HG02610 (cell line): ENCODE results near the gene LNPEP.
"Not testable (repeated sequence)": the region's sequence is repeated elsewhere in the genome, so short reads cannot be mapped to it uniquely, and the experiment has no call there.

ENCODE experiments used
- ATAC-seq: cut with Tn5 transposase; IDR thresholded peaks from one replicate; pipeline ENCODE4 v1.9.1; 2021; ENCODE audit warnings: mild to moderate bottlenecking, moderate library complexity; ENCODE audit not compliant: unreplicated experiment

Gene LNPEP

GRCh38 chr5:97046270-97046982 lies 110.5 kb downstream of the LNPEP start:
- ATAC-seq, result no peak

- ATAC-seq, result no peak
Observed at GRCh38 chr5:97047076-97047475, 111.2 kb downstream of the LNPEP start.

GRCh38 chr5:97049175-97049574 lies 113.3 kb downstream of the LNPEP start:
- ATAC-seq, result no peak

- no peak for ATAC-seq
Observed at GRCh38 chr5:97056263-97056662, 120.4 kb downstream of the LNPEP start.

GRCh38 chr5:97062046-97062445 lies 126.2 kb downstream of the LNPEP start:
- no peak for ATAC-seq

- no peak for ATAC-seq
Observed at GRCh38 chr5:97063251-97063650, 127.4 kb downstream of the LNPEP start.

- no peak for ATAC-seq
Observed at GRCh38 chr5:97065475-97065874, 129.6 kb downstream of the LNPEP start.

- ATAC-seq, result no peak
Observed at GRCh38 chr5:97067296-97067850, 131.5 kb downstream of the LNPEP start.

GRCh38 chr5:97070234-97070633 lies 134.4 kb downstream of the LNPEP start:
- ATAC-seq, result no peak

- ATAC-seq, result no peak
Observed at GRCh38 chr5:97071101-97071500, 135.2 kb downstream of the LNPEP start.

GRCh38 chr5:97071993-97072392 lies 136.1 kb downstream of the LNPEP start:
- no peak for ATAC-seq

- no peak for ATAC-seq
Observed at GRCh38 chr5:97072696-97073095, 136.8 kb downstream of the LNPEP start.

- no peak for ATAC-seq
Observed at GRCh38 chr5:97073420-97073819, 137.5 kb downstream of the LNPEP start.

GRCh38 chr5:97074859-97075489 lies 139.1 kb downstream of the LNPEP start:
- ATAC-seq, result no peak

GRCh38 chr5:97075649-97076048 lies 139.8 kb downstream of the LNPEP start:
- ATAC-seq, result no peak

- no peak for ATAC-seq
Observed at GRCh38 chr5:97076098-97076497, 140.2 kb downstream of the LNPEP start.

- ATAC-seq, result no peak
Observed at GRCh38 chr5:97077246-97077645, 141.4 kb downstream of the LNPEP start.

- peak; percentile 61 for ATAC-seq
Observed at GRCh38 chr5:97078958-97079743, 143.3 kb downstream of the LNPEP start.

- ATAC-seq, result not testable (repeated sequence)
Observed at GRCh38 chr5:97084782-97085458, 149.0 kb downstream of the LNPEP start.

GRCh38 chr5:97085459-97086181 lies 149.7 kb downstream of the LNPEP start:
- no peak for ATAC-seq
